ENCODE measurements around the gene NSDHL.

GRCh38 chrX:152818356-152818755 is 12.5 kb upstream of the NSDHL start:
- TF ChIP-seq, protein P1, sequence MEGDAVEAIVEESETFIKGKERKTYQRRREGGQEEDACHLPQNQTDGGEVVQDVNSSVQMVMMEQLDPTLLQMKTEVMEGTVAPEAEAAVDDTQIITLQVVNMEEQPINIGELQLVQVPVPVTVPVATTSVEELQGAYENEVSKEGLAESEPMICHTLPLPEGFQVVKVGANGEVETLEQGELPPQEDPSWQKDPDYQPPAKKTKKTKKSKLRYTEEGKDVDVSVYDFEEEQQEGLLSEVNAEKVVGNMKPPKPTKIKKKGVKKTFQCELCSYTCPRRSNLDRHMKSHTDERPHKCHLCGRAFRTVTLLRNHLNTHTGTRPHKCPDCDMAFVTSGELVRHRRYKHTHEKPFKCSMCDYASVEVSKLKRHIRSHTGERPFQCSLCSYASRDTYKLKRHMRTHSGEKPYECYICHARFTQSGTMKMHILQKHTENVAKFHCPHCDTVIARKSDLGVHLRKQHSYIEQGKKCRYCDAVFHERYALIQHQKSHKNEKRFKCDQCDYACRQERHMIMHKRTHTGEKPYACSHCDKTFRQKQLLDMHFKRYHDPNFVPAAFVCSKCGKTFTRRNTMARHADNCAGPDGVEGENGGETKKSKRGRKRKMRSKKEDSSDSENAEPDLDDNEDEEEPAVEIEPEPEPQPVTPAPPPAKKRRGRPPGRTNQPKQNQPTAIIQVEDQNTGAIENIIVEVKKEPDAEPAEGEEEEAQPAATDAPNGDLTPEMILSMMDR (conservative IDR thresholded peaks at IDR 0.05; ENCODE audit: low read depth, low read length) = no peak
- no peak for TF ChIP-seq EZH2 (IDR thresholded peaks at IDR 0.05; ENCODE audit: borderline replicate concordance, low read depth, low read length, poor library complexity, severe bottlenecking)
